ENCODE measurements around the gene GRIK3. TPM values are rescaled to one million over a fixed set of nuclear protein-coding genes. Genes with fewer than 3 reads are reported as not detected.

Gene GRIK3
- total and polyA plus RNA-seq, 4 experiments from 2014 or later: not detected

DNA sequence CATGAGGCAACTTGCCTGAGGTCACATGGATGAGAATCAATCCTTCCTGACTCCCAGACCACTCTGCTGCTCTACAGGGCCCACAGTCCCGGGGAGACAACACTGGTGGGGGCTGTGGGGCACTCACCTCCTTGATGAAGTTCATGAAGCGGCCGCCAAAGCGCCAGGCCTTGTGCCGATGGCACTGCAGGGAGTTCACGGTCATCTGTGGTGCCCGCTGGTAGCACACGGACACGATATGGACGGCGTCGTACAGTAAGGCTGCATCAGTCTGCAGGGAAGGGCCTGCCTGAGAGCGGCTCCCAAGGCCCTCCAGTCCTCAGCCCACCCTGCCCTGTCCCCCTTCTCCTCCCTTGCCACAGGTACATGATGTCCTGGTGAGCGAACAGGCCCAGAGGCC lies 175.3 kb downstream of the GRIK3 start:
- Histone ChIP-seq H3K4me3 (ENCODE audit: low read length in 2 of 2) (no peak overlapping the region), H3K36me3 (ENCODE audit: insufficient read depth, low read length) (no peaks in the 10 kb centered on the region), H3K9me3 (ENCODE audit: control insufficient read depth in 1 of 2, low read length in 2 of 2) (no peaks in the 10 kb centered on the region), H3K27me3 (ENCODE audit: insufficient read depth, low read length) (no peaks in the 10 kb centered on the region), H3K4me1 (ENCODE audit: insufficient read depth, low read length) (no peaks in the 10 kb centered on the region), H3K27ac (ENCODE audit: low read depth, low read length) (no peak overlapping the region)
- ChIA-PET CTCF (ENCODE audit: partially characterized antibody) (no interaction called here), POLR2A (ENCODE audit: partially characterized antibody) (no interaction called here)
- no peak for DNase-seq
- Mint-ChIP-seq H3K27ac (no peak overlapping the region), H3K36me3 (no peaks in the 10 kb centered on the region), H3K27me3 (peaks cover 11 to 23% of the 10 kb centered on the region in 2 donors), H3K4me3 (no peak overlapping the region), H3K4me1 (no peaks in the 10 kb centered on the region), H3K9me3 (no peaks in the 10 kb centered on the region)
- intact Hi-C loops (cut with micrococcal nuclease): no loop called here

DNA sequence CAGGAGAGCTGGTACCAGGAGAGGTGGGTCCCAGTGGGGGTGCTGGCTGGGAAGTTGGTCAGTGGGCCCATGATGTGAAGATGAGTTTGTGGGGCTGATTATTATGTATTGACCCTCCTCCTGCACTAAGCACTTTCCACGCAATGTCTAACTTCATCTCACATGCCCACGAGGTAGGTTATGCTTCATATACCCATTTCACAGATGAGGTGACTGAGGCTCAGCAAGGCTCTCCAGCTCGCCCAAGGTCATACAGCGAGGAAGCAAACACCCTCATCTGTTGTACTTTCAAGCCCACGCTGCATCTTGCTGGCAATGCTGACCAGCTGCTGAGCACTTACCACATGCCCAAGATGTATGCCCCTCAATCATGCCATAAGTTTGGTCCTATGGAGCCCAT lies 175.8 kb downstream of the GRIK3 start:
- Mint-ChIP-seq H3K4me3 (no peak overlapping the region), H3K27ac (no peak overlapping the region), H3K9me3 (no peaks in the 10 kb centered on the region), H3K4me1 (no peaks in the 10 kb centered on the region), H3K36me3 (no peaks in the 10 kb centered on the region), H3K27me3 (peaks cover 13 to 23% of the 10 kb centered on the region in 2 donors)
- H3K9me3 ChIP-seq (ENCODE audit: control insufficient read depth in 1 of 2, low read length in 2 of 2): no peaks in the 10 kb centered on the region
- POLR2A ChIA-PET (ENCODE audit: partially characterized antibody): no interaction called here
- H3K4me3 ChIP-seq (ENCODE audit: low read length in 2 of 2): no peak overlapping the region
- H3K4me1 ChIP-seq (ENCODE audit: insufficient read depth, low read length): no peaks in the 10 kb centered on the region
- DNase-seq: no peak
- H3K36me3 ChIP-seq (ENCODE audit: insufficient read depth, low read length): no peaks in the 10 kb centered on the region
- CTCF ChIA-PET (ENCODE audit: partially characterized antibody): no interaction called here
- H3K27me3 ChIP-seq (ENCODE audit: insufficient read depth, low read length): no peaks in the 10 kb centered on the region
- intact Hi-C loops (cut with micrococcal nuclease): no loop called here
- H3K27ac ChIP-seq (ENCODE audit: low read depth, low read length): no peak overlapping the region

DNA sequence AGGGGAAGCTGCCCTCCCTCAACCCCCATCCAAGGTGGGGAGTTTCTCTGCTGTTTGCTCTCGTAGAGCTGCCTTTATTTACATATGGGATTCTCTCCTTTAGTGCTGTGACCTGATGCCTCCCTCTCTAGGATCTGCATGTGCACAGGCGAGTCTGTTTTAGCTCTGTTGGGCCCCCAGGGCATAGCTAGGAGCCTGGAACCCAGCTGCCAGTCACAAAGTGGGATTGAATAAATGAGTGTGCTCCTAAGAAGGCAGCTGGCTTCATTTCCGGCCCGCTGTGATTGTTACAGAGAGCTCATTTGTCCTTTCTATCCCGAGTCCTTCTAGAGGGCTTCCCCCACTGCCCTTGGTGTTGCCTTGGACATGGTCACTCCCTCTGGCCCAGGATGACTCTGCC lies 176.6 kb downstream of the GRIK3 start:
- no peak for DNase-seq
- Mint-ChIP-seq H3K4me1 (no peaks in the 10 kb centered on the region), H3K4me3 (no peak overlapping the region), H3K36me3 (no peaks in the 10 kb centered on the region), H3K27ac (no peak overlapping the region), H3K27me3 (peaks cover 10 to 24% of the 10 kb centered on the region in 2 donors), H3K9me3 (no peaks in the 10 kb centered on the region)
- Histone ChIP-seq H3K4me1 (ENCODE audit: insufficient read depth, low read length) (no peaks in the 10 kb centered on the region), H3K4me3 (ENCODE audit: low read length in 2 of 2) (no peak overlapping the region), H3K9me3 (ENCODE audit: control insufficient read depth in 1 of 2, low read length in 2 of 2) (no peaks in the 10 kb centered on the region), H3K36me3 (ENCODE audit: insufficient read depth, low read length) (no peaks in the 10 kb centered on the region), H3K27me3 (ENCODE audit: insufficient read depth, low read length) (no peaks in the 10 kb centered on the region), H3K27ac (ENCODE audit: low read depth, low read length) (no peak overlapping the region)
- ChIA-PET CTCF (ENCODE audit: partially characterized antibody) (no interaction called here), POLR2A (ENCODE audit: partially characterized antibody) (no interaction called here)
- intact Hi-C loops (cut with micrococcal nuclease): no loop called here

DNA sequence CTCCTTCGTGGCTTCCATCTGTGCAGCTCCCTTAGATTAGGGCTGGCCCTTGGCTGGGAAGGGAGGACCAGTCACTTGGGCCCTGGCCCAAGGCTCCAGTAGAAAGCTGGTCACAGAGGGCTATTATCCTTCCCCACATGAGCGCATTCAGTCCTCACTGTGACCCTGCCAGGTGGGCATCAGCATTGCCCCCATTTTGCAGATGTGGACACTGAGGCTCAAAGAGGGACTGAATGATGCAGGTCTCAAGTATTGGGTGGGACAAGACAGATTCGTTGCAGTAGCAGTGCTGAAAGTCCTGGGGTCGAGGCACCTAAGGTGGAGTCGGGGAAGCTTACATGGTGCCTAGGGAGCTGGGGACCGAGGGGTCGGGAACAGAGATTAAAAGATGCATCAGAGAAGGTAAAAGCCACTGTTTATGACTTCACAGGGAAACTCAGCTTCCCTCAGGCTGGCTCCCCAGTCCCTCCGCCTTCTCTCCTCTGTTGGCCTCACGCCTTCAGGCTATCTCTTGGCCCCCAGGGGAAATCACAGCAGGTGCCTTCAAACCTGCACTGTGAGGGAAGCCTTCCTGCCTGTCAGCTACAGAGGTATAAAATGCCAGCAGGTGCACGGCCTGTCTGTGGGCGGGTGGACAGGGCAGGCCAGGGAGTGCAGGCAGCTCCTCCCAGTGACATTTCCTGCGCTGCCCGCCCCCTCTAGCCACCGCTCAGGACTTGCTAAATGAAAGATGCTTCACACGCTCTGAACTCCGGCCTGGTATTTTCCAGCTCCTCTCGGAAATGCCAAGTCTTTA lies 178.4 kb downstream of the GRIK3 start:
- Mint-ChIP-seq H3K27me3 (peaks cover 15 to 30% of the 10 kb centered on the region in 2 donors), H3K4me1 (no peaks in the 10 kb centered on the region), H3K9me3 (no peaks in the 10 kb centered on the region), H3K36me3 (no peaks in the 10 kb centered on the region), H3K4me3 (no peak overlapping the region), H3K27ac (no peak overlapping the region)
- H3K4me3 ChIP-seq (ENCODE audit: low read length in 2 of 2): no peak overlapping the region
- no peaks in the 10 kb centered on the region for H3K9me3 ChIP-seq (ENCODE audit: control insufficient read depth in 1 of 2, low read length in 2 of 2)
- POLR2A ChIA-PET (ENCODE audit: partially characterized antibody): no interaction called here
- no peaks in the 10 kb centered on the region for H3K36me3 ChIP-seq (ENCODE audit: insufficient read depth, low read length)
- H3K27ac ChIP-seq (ENCODE audit: low read depth, low read length): no peak overlapping the region
- no peaks in the 10 kb centered on the region for H3K4me1 ChIP-seq (ENCODE audit: insufficient read depth, low read length)
- CTCF ChIA-PET (ENCODE audit: partially characterized antibody): no interaction called here
- intact Hi-C loops (cut with micrococcal nuclease): no loop called here
- H3K27me3 ChIP-seq (ENCODE audit: insufficient read depth, low read length): no peaks in the 10 kb centered on the region
- DNase-seq: no peak

DNA sequence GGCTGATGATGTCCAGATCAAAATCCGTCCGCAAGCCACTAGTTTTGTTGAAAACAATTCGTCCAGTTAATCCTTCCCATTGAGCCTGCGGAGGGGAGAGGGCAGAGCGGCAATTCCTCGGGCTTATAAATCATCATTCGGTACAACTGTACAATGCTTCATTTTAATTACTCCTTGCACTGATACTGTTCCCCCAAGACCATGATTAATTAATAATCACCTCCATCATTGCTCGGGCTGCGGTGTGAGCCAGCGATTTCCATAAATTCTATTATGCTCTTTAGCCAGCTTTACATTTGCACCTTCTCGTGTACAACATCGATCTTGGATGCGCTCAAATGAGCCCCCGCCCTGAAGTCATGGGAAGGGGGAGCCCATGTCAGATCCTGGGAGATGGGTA lies 180.7 kb downstream of the GRIK3 start:
- POLR2A ChIA-PET (ENCODE audit: partially characterized antibody): no interaction called here
- Mint-ChIP-seq H3K27ac (no peak overlapping the region), H3K9me3 (no peaks in the 10 kb centered on the region), H3K36me3 (no peaks in the 10 kb centered on the region), H3K4me1 (no peaks in the 10 kb centered on the region), H3K4me3 (peak overlapping the region in 1 of 8 donors; percentile 8), H3K27me3 (peaks cover 14 to 34% of the 10 kb centered on the region in 2 donors)
- Histone ChIP-seq H3K27me3 (ENCODE audit: insufficient read depth, low read length) (peaks cover 4% of the 10 kb centered on the region), H3K4me3 (ENCODE audit: low read length in 2 of 2) (no peak overlapping the region), H3K4me1 (ENCODE audit: insufficient read depth, low read length) (no peaks in the 10 kb centered on the region), H3K27ac (ENCODE audit: low read depth, low read length) (no peak overlapping the region), H3K9me3 (ENCODE audit: control insufficient read depth in 1 of 2, low read length in 2 of 2) (no peaks in the 10 kb centered on the region), H3K36me3 (ENCODE audit: insufficient read depth, low read length) (no peaks in the 10 kb centered on the region)
- DNase-seq: no peak
- intact Hi-C loops (cut with micrococcal nuclease): no loop called here
- CTCF ChIA-PET (ENCODE audit: partially characterized antibody): no interaction called here

DNA sequence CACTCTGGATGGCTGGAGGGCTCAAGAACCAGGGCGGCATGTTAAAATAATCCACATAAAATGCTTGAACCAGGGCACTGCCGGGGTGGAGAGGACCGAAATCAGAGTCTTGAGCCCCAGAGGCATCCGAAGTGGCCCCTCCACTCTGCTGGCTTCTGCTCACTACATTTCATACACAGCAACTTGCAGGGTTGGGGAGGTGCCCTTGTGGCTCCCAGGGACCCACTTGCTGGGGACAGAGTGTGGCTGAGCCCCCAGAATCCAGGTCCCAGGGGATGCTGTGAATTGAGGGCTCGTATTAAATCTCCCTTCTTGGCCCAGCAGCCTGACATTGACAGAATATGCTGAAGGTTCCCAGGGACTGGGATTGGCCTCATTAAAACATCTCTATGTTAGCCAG lies 181.7 kb downstream of the GRIK3 start:
- intact Hi-C loops (cut with micrococcal nuclease): no loop called here

DNA sequence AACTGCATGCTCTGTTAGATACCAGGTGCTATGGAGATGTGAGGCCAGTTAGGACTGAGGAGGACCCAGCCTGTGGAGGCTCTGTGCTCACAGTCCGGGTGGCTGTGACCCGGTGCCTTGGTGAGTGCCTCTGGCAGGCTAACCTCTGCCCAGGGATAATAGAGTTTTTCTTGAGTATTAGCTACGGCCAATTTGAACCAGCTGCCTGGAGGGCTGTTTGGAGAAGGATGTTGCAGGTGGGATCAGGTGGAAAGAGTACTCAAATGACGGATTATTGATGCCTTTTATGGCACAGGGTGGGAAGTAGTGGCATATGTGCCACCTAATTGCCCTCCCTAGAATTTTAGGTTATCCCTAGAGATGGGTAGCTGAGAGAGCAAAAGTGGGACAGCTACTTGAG lies 182.7 kb downstream of the GRIK3 start:
- H3K27ac Mint-ChIP-seq: no peak overlapping the region
- CTCF ChIA-PET (ENCODE audit: partially characterized antibody): no interaction called here
- no peaks in the 10 kb centered on the region for H3K36me3 ChIP-seq (ENCODE audit: insufficient read depth, low read length)
- no peaks in the 10 kb centered on the region for H3K36me3 Mint-ChIP-seq
- POLR2A ChIA-PET (ENCODE audit: partially characterized antibody): no interaction called here
- no peaks in the 10 kb centered on the region for H3K9me3 ChIP-seq (ENCODE audit: control insufficient read depth in 1 of 2, low read length in 2 of 2)
- intact Hi-C loops (cut with micrococcal nuclease): no loop called here
- no peak overlapping the region for H3K4me3 ChIP-seq (ENCODE audit: low read length in 2 of 2)
- peaks cover 16 to 29% of the 10 kb centered on the region in 2 donors for H3K27me3 Mint-ChIP-seq
- peaks cover 4% of the 10 kb centered on the region for H3K27me3 ChIP-seq (ENCODE audit: insufficient read depth, low read length)
- no peaks in the 10 kb centered on the region for H3K4me1 Mint-ChIP-seq
- no peaks in the 10 kb centered on the region for H3K4me1 ChIP-seq (ENCODE audit: insufficient read depth, low read length)
- H3K27ac ChIP-seq (ENCODE audit: low read depth, low read length): no peak overlapping the region
- DNase-seq: no peak
- H3K9me3 Mint-ChIP-seq: no peaks in the 10 kb centered on the region
- no peak overlapping the region for H3K4me3 Mint-ChIP-seq

More for the DNA sequence above, 181.7 kb downstream of the GRIK3 start:
- Mint-ChIP-seq H3K27me3 (peaks cover 16 to 29% of the 10 kb centered on the region in 2 donors), H3K9me3 (no peaks in the 10 kb centered on the region), H3K4me3 (no peak overlapping the region), H3K4me1 (no peaks in the 10 kb centered on the region), H3K27ac (no peak overlapping the region), H3K36me3 (no peaks in the 10 kb centered on the region)
- ChIA-PET POLR2A (ENCODE audit: partially characterized antibody) (no interaction called here), CTCF (ENCODE audit: partially characterized antibody) (no interaction called here)
- DNase-seq: no peak
- H3K9me3 ChIP-seq (ENCODE audit: control insufficient read depth in 1 of 2, low read length in 2 of 2): no peaks in the 10 kb centered on the region
- H3K36me3 ChIP-seq (ENCODE audit: insufficient read depth, low read length): no peaks in the 10 kb centered on the region
- peaks cover 4% of the 10 kb centered on the region for H3K27me3 ChIP-seq (ENCODE audit: insufficient read depth, low read length)
- no peak overlapping the region for H3K27ac ChIP-seq (ENCODE audit: low read depth, low read length)
- H3K4me1 ChIP-seq (ENCODE audit: insufficient read depth, low read length): no peaks in the 10 kb centered on the region
- no peak overlapping the region for H3K4me3 ChIP-seq (ENCODE audit: low read length in 2 of 2)

DNA sequence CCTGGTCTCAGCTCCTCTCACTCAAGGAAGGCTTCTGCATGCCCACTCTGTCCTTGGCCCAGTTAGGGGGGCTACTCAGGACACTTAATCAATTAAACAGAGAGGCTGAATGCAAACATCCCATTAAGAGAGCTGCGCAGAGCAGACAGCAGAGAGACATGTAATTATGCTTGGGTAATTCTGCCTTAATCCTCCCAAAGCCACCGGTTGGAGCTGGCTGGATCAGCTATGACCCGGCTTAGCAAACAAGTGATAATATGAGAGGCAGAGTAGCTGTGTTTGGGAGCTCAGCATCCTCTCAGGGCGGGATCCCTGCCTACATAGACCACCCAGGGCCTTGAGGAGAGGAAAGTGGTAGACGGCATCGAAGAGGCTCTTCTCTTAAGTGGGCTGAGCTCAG lies 183.2 kb downstream of the GRIK3 start:
- peaks cover 16 to 27% of the 10 kb centered on the region in 2 donors for H3K27me3 Mint-ChIP-seq
- intact Hi-C loops (cut with micrococcal nuclease): no loop called here
- Histone ChIP-seq H3K27me3 (ENCODE audit: insufficient read depth, low read length) (peaks cover 4% of the 10 kb centered on the region), H3K36me3 (ENCODE audit: insufficient read depth, low read length) (no peaks in the 10 kb centered on the region), H3K4me1 (ENCODE audit: insufficient read depth, low read length) (no peaks in the 10 kb centered on the region), H3K4me3 (ENCODE audit: low read length in 2 of 2) (no peak overlapping the region), H3K27ac (ENCODE audit: low read depth, low read length) (no peak overlapping the region), H3K9me3 (ENCODE audit: control insufficient read depth in 1 of 2, low read length in 2 of 2) (no peaks in the 10 kb centered on the region)
- no peaks in the 10 kb centered on the region for H3K9me3 Mint-ChIP-seq
- ChIA-PET POLR2A (ENCODE audit: partially characterized antibody) (no interaction called here), CTCF (ENCODE audit: partially characterized antibody) (no interaction called here)
- H3K4me3 Mint-ChIP-seq: no peak overlapping the region
- H3K27ac Mint-ChIP-seq: no peak overlapping the region
- DNase-seq: no peak
- no peaks in the 10 kb centered on the region for H3K36me3 Mint-ChIP-seq
- no peaks in the 10 kb centered on the region for H3K4me1 Mint-ChIP-seq
